Gastroesophageal sphincter (tissue), 4 donors: ENCODE measurements around the gene FNDC7. TPM values are rescaled to one million over a fixed set of nuclear protein-coding genes. Genes with fewer than 3 reads are reported as not detected.

Source experiments
- ATAC-seq: fragments of 150-250 bp; one replicate; pipeline ENCODE4 v1.9.1; 2016; ENCODE audit warnings: mild to moderate bottlenecking, moderate library complexity
- H3K27ac ChIP-seq, 4 donors: fragments of 200-600 bp; sonication (generic) in 3 of 4; 1 replicate in 3 of 4; 2 replicates in 1 of 4; pipeline ENCODE4 v1.5.1; 2016 to 2019
- H3K27me3 ChIP-seq: fragments of 200-600 bp; sonication (generic); one replicate; pipeline ENCODE4 v1.5.1; 2019
- H3K36me3 ChIP-seq, 2 donors: fragments of 200-600 bp; sonication (generic); one replicate each; pipeline ENCODE4 v1.5.1; 2019; ENCODE audit warnings: control low read depth in 1 of 2
- H3K4me1 ChIP-seq, 3 donors: fragments of 200-600 bp; sonication (generic); 1 replicate in 2 of 3; 2 replicates in 1 of 3; pipeline ENCODE4 v1.5.1; 2016 to 2019; ENCODE audit warnings: control low read depth in 2 of 3
- H3K4me3 ChIP-seq, 2 donors: fragments of 200-600 bp; sonication (generic); one replicate each; pipeline ENCODE4 v1.5.1; 2019; ENCODE audit warnings: mild to moderate bottlenecking in 1 of 2, moderate library complexity in 1 of 2
- H3K9me3 ChIP-seq, 3 donors: fragments of 200-600 bp; sonication (generic); one replicate each; pipeline ENCODE4 v1.5.1; 2017 to 2019; ENCODE audit warnings: control low read depth in 2 of 3
- CTCF ChIP-seq, 4 experiments: fragments of 200-600 bp in 2 of 4; fragments of 450-650 bp in 2 of 4; sonication (generic) in 1 of 4; IDR thresholded peaks; one replicate each; pipeline ENCODE4 v1.5.1; 2017 to 2019; ENCODE audit warnings: antibody characterized with exemption in 4 of 4, mild to moderate bottlenecking in 2 of 4, moderate library complexity in 2 of 4
- EP300 ChIP-seq: sonication (generic); formaldehyde crosslinking; IDR thresholded peaks from one replicate; pipeline ENCODE4 v1.6.1; 2017; ENCODE audit warnings: antibody characterized with exemption, mild to moderate bottlenecking
- POLR2A ChIP-seq, 2 donors: fragments of 450-650 bp; IDR thresholded peaks; one replicate each; pipeline ENCODE4 v1.6.1; 2017; ENCODE audit warnings: antibody characterized with exemption in 2 of 2, mild to moderate bottlenecking in 2 of 2, moderate library complexity in 1 of 2
- POLR2AphosphoS5 ChIP-seq: sonication (generic); formaldehyde crosslinking; IDR thresholded peaks from one replicate; pipeline ENCODE4 v1.6.1; 2017; ENCODE audit warnings: antibody characterized with exemption
- WGBS, 2 donors: methylation state at CpG; one replicate each; pipeline ENCODE4 v1.1.5; 2018; ENCODE audit warnings: low coverage in 1 of 2; 5-methylcytosine and 5-hydroxymethylcytosine counted together
- total RNA-seq, 4 donors: library from RNA; depleted of rRNA; stranded (reverse); fragments of >200 nt; gene quantifications; one replicate each; pipeline ENCODE4 v1.1.0, GENCODE V29; 2016

The FNDC7 gene
- total RNA-seq, 4 donors from 2014 or later = not detected

- TF ChIP-seq POLR2AphosphoS5 (no peak), POLR2A (IDR thresholded peaks at IDR 0.05) (no peak), CTCF (IDR thresholded peaks at IDR 0.05) (no peak), EP300 (no peak)
- peak overlapping the region in 3 of 4 donors; percentile 94 to 99 (median 97) for H3K27ac ChIP-seq
- WGBS, 2 donors = 20 to 33% methylated on average over 3 of the region's 3 CpGs
- peaks cover 0 to 37% (median 10%) of the 10 kb centered on the region in 3 donors for H3K4me1 ChIP-seq
- ATAC-seq = no peak
- no peaks in the 10 kb centered on the region for H3K36me3 ChIP-seq
- no peaks in the 10 kb centered on the region for H3K9me3 ChIP-seq
- H3K27me3 ChIP-seq = no peaks in the 10 kb centered on the region
- peak overlapping the region in 1 of 2 donors; percentile 94 for H3K4me3 ChIP-seq
Observed at GRCh38 chr1:108745980-108746381, 33.3 kb downstream of the FNDC7 start.

- 0% methylated on average over 11 to 36 of the region's 75 CpGs for WGBS, 2 donors
- Histone ChIP-seq H3K4me3 (peak within 1 kb of the TSS; percentile 62 to 94), H3K27me3 (no peaks in the 10 kb centered on the region), H3K4me1 (peaks cover 0 to 42% (median 10%) of the 10 kb centered on the region in 3 donors), H3K27ac (peak within 1 kb of the TSS; percentile 86 to 99 (median 96)), H3K9me3 (no peaks in the 10 kb centered on the region), H3K36me3 (no peaks in the 10 kb centered on the region)
- peak; percentile 96 to 97 for TF ChIP-seq POLR2A (IDR thresholded peaks at IDR 0.05)
- no peak for TF ChIP-seq EP300
- TF ChIP-seq POLR2AphosphoS5 = peak; percentile 99
- TF ChIP-seq CTCF (IDR thresholded peaks at IDR 0.05) = peak; percentile 81 to 93 (median 90)
- ATAC-seq = peak; percentile 93
Observed at GRCh38 chr1:108746382-108747170, 33.9 kb downstream of the FNDC7 start, which contains the start of gene STXBP3. Gene STXBP3 (plus strand): TSS chr1:108746674. CDS start chr1:108746738, 64 bp downstream.

- peak; percentile 81 for ATAC-seq
- Histone ChIP-seq H3K4me3 (peak overlapping the region; percentile 62 to 94), H3K36me3 (no peaks in the 10 kb centered on the region), H3K27ac (peak overlapping the region; percentile 86 to 99 (median 96)), H3K27me3 (no peaks in the 10 kb centered on the region), H3K9me3 (no peaks in the 10 kb centered on the region), H3K4me1 (peaks cover 0 to 48% (median 10%) of the 10 kb centered on the region in 3 donors)
- TF ChIP-seq POLR2AphosphoS5 = peak; percentile 89
- peak; percentile 52 to 75 for TF ChIP-seq POLR2A (IDR thresholded peaks at IDR 0.05)
- no peak for TF ChIP-seq EP300
- 0 to 2% methylated on average over 8 to 15 of the region's 15 CpGs for WGBS, 2 donors
Observed at GRCh38 chr1:108747171-108747850, 34.6 kb downstream of the FNDC7 start.

GRCh38 chr1:108747898-108748297 lies 35.2 kb downstream of the FNDC7 start:
- Histone ChIP-seq H3K36me3 (no peaks in the 10 kb centered on the region), H3K27ac (peak overlapping the region; percentile 86 to 99 (median 96)), H3K4me1 (peaks cover 0 to 54% (median 10%) of the 10 kb centered on the region in 3 donors), H3K27me3 (no peaks in the 10 kb centered on the region), H3K4me3 (peak overlapping the region; percentile 62 to 94), H3K9me3 (no peaks in the 10 kb centered on the region)
- TF ChIP-seq POLR2A (IDR thresholded peaks at IDR 0.05) (no peak), POLR2AphosphoS5 (no peak), CTCF (IDR thresholded peaks at IDR 0.05) (no peak), EP300 (no peak)
- WGBS, 2 donors = 67 to 73% methylated on average over 2 to 3 of the region's 3 CpGs
- ATAC-seq = no peak

GRCh38 chr1:108749081-108749480 lies 36.4 kb downstream of the FNDC7 start:
- TF ChIP-seq POLR2A (IDR thresholded peaks at IDR 0.05) (no peak), CTCF (IDR thresholded peaks at IDR 0.05) (no peak), POLR2AphosphoS5 (no peak), EP300 (no peak)
- no peaks in the 10 kb centered on the region for H3K27me3 ChIP-seq
- no peak for ATAC-seq
- H3K27ac ChIP-seq = no peak overlapping the region
- no peaks in the 10 kb centered on the region for H3K9me3 ChIP-seq
- 81 to 82% methylated on average over 4 of the region's 4 CpGs for WGBS, 2 donors
- H3K4me1 ChIP-seq = peaks cover 0 to 56% (median 10%) of the 10 kb centered on the region in 3 donors
- H3K4me3 ChIP-seq = no peak overlapping the region
- peaks cover 0 to 7% of the 10 kb centered on the region in 2 donors for H3K36me3 ChIP-seq
